ENCODE data around the gene STH.
A peak's percentile ranks its signal among the peaks of the same experiment; 100 is the strongest.

STH gene

DNA sequence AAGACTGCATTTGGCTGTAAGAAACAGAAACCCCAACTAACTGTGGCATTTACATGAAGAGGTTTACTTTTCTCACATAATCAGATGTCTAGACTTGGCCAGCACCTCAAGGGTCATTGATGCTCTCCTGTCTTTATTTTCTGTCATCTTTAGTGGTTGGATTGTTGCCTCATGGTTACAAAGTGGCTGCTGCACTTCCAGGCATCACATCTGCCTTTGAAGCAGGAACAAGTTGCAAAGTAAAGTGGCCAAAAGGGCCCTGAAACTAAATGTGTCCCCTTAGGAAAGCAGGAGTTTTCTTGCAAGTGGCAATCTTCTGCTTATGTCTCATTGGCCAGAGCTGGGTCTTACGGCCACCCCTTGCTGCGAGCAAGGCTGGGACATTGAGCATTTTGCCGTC is 26.5 kb upstream of the STH start:
- DNase-seq (ENCODE audit: low read depth in 1 of 2, low spot score in 1 of 2), result no peak
- TF ChIP-seq JUND (IDR thresholded peaks at IDR 0.05; ENCODE audit: low read depth), result no peak
- in situ Hi-C loops (cut with HindIII; ENCODE audit: low pct_unique_long_range_greater_than_20kb, low sequenced_read_pairs), result no loop called here

- no peak for TF ChIP-seq JUND (IDR thresholded peaks at IDR 0.05; ENCODE audit: low read depth)
- in situ Hi-C loops (cut with HindIII; ENCODE audit: low pct_unique_long_range_greater_than_20kb, low sequenced_read_pairs), result no loop called here
- DNase-seq (ENCODE audit: low read depth in 1 of 2, low spot score in 1 of 2), result peak; percentile 58 to 97
Observed at GRCh38 chr17:45973099-45973780, 25.8 kb upstream of the STH start.

DNA sequence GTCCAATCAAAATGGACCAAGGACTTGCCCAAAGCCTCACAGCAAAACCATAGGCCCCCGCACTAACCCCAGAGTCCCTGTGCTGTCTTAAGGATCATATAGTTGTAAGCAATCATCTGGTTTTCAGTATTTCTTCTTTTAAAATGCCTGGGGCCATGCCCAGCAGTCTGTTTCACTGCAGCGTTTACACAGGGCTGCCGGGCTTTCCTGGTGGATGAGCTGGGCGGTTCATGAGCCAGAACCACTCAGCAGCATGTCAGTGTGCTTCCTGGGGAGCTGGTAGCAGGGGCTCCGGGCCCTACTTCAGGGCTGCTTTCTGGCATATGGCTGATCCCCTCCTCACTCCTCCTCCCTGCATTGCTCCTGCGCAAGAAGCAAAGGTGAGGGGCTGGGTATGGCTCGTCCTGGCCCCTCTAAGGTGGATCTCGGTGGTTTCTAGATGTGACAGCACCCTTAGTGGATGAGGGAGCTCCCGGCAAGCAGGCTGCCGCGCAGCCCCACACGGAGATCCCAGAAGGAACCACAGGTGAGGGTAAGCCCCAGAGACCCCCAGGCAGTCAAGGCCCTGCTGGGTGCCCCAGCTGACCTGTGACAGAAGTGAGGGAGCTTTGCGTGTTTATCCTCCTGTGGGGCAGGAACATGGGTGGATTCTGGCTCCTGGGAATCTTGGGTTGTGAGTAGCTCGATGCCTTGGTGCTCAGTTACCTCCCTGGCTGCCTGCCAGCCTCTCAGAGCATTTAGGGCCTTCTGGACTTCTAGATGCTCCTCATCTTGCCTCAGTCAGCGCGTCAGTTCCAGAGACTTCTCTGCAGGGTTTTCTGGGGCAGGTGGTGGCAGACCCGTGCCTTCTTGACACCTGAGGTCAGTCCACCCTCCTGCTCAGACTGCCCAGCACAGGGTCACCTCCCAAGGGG is 24.8 kb upstream of the STH start:
- TF ChIP-seq JUND (IDR thresholded peaks at IDR 0.05; ENCODE audit: low read depth), result no peak
- in situ Hi-C loops (cut with HindIII; ENCODE audit: low pct_unique_long_range_greater_than_20kb, low sequenced_read_pairs), result no loop called here
- DNase-seq (ENCODE audit: low read depth in 1 of 2, low spot score in 1 of 2), result peak in 1 of 2 experiments; percentile 35

DNA sequence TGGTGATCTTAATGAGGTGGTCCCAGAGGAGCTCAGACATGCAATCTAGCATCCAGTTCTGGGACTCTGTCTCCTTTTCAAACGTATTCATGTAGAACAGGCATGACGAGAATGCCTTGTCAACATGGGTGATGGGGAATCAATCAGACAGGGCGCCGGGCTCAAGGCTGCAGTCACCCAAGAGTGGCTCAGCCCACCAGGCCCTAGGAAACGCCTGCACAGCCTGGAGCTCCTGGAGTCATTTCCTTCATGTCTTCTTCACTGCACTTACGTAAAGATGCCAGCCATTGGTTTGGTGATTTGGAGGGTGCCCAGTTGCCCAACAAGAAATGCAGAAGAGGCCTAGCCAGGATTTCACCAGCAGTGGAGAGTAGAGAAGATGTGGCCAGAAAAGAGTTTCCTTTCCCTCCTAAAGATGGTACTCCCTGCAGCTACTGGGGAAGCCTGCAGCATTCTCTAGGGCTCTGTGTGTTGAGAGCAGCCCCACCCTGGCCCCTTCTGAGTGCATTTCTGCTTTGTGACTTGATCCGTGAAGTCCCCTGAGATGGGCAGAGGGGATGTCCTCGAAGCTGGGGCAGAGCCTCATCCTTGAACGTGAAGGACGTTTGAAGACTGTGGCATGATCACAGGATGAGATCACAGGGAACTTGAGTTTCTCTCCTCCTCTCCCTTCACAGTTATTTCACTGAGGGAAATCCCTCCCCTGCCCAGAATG is 24.0 kb upstream of the STH start:
- no peak for DNase-seq (ENCODE audit: low read depth in 1 of 2, low spot score in 1 of 2)
- in situ Hi-C loops (cut with HindIII; ENCODE audit: low pct_unique_long_range_greater_than_20kb, low sequenced_read_pairs), result no loop called here
- TF ChIP-seq JUND (IDR thresholded peaks at IDR 0.05; ENCODE audit: low read depth), result no peak

- TF ChIP-seq JUND (IDR thresholded peaks at IDR 0.05; ENCODE audit: low read depth), result no peak
- no peak for DNase-seq (ENCODE audit: low read depth in 1 of 2, low spot score in 1 of 2)
- in situ Hi-C loops (cut with HindIII; ENCODE audit: low pct_unique_long_range_greater_than_20kb, low sequenced_read_pairs), result no loop called here
Observed at GRCh38 chr17:45975640-45976295, 23.3 kb upstream of the STH start.

DNA sequence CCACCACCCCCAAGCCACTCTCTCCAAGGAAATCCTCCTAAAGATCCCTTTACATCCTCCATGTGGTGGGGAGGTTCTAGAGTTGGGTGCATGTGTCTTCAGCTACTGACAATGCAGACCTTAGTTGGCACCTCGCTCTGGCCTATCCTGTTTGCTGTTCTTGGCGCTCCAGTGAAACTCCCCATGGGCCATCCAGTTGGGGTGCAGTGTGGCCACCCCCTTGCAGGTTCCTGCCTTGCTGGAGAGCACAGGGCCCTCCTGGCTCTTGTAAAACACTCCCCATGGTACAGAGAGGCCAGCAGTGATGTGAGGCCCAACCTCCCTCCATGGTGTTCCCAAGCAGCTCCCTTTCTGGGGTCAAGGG is 22.7 kb upstream of the STH start:
- no peak for TF ChIP-seq JUND (IDR thresholded peaks at IDR 0.05; ENCODE audit: low read depth)
- no peak for DNase-seq (ENCODE audit: low read depth in 1 of 2, low spot score in 1 of 2)
- in situ Hi-C loops (cut with HindIII; ENCODE audit: low pct_unique_long_range_greater_than_20kb, low sequenced_read_pairs), result no loop called here

DNA sequence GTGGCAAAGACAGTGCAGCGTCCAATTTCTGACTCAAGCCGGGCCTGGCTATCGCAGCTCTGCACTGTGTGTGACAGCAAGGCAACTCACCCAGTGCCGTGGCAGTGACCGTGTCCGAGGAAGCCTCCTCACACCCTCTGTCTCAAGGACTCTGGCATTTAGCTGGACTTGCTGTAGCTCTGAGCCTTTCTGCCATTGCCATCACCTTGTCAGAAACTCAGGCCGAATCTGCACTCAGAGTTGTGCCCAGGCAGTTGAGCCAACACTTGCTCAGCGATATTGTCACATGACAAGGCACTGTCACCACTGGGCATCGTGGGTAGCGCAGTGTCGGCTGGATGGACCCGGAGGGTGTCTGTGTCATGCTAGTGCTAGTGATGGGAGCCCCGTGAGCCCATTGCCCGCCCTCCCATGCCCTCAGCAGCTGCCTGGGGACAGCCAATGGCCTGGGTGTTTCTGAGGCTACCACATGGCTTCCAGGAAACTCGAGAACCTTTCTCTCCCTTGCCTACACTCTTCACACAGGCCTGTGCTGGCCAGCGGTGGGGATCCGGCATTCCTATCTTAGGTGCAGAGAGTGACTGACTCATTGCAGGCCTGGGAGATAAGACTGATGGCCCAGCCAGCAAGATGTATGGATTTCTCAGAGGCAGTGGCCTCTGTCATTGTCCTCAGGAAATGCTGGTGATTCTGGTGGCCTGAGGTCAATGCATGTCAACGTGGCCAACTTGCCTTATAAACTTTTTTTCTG is 22.1 kb upstream of the STH start:
- in situ Hi-C loops (cut with HindIII; ENCODE audit: low pct_unique_long_range_greater_than_20kb, low sequenced_read_pairs), result no loop called here
- TF ChIP-seq JUND (IDR thresholded peaks at IDR 0.05; ENCODE audit: low read depth), result no peak
- no peak for DNase-seq (ENCODE audit: low read depth in 1 of 2, low spot score in 1 of 2)

GRCh38 chr17:45977506-45977824 is 21.6 kb upstream of the STH start:
- no peak for DNase-seq (ENCODE audit: low read depth in 1 of 2, low spot score in 1 of 2)
- in situ Hi-C loops (cut with HindIII; ENCODE audit: low pct_unique_long_range_greater_than_20kb, low sequenced_read_pairs), result no loop called here
- no peak for TF ChIP-seq JUND (IDR thresholded peaks at IDR 0.05; ENCODE audit: low read depth)

GRCh38 chr17:45977976-45978626 is 20.9 kb upstream of the STH start:
- in situ Hi-C loops (cut with HindIII; ENCODE audit: low pct_unique_long_range_greater_than_20kb, low sequenced_read_pairs), result no loop called here
- no peak for TF ChIP-seq JUND (IDR thresholded peaks at IDR 0.05; ENCODE audit: low read depth)
- no peak for DNase-seq (ENCODE audit: low read depth in 1 of 2, low spot score in 1 of 2)

DNA sequence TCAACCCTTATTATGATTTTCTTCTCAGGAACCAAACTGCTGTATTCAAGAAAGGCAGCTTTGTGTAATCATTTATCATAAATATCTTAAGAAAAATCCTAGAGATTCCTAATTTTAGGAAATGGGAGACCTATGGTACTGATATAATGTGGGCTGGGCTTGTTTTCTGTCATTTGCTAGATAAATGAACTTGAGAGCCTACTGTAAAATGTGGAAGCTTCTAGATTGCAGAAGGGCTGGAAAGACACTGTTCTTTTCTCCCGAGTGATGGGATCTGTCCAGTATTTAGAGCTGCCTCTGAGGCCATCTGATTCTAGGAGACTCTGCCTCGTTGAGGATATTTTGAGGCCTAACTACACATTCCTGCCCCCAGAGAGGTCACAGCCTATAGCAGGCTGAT is 19.9 kb upstream of the STH start:
- no peak for DNase-seq (ENCODE audit: low read depth in 1 of 2, low spot score in 1 of 2)
- no peak for TF ChIP-seq JUND (IDR thresholded peaks at IDR 0.05; ENCODE audit: low read depth)
- in situ Hi-C loops (cut with HindIII; ENCODE audit: low pct_unique_long_range_greater_than_20kb, low sequenced_read_pairs), result no loop called here

DNA sequence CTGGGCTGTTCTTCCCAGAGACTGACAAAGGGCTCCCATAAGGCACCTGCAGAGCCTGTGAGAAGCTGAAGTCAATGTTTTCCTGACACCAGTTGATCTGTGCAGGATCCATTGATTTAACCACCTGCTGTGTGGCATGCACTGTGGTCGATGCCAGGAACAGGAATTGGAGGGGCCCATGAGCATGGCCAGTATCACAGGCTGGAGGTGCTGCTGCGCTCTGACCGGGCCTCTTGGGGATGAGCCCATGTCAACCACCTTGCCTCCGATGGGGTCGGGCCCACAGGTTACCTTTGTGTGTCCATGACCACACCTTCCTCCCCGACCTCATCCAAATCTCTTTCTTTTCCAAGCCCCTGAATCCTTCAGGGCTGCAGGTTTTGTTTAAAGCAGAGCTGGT is 18.2 kb upstream of the STH start:
- DNase-seq (ENCODE audit: low read depth in 1 of 2, low spot score in 1 of 2), result no peak
- in situ Hi-C loops (cut with HindIII; ENCODE audit: low pct_unique_long_range_greater_than_20kb, low sequenced_read_pairs), result no loop called here
- no peak for TF ChIP-seq JUND (IDR thresholded peaks at IDR 0.05; ENCODE audit: low read depth)

All from T47D (cell line).